Lower lobe of right lung (tissue), 2 donors: Measurements from ENCODE around the gene ZNF853. TPM values are rescaled to one million over a fixed set of nuclear protein-coding genes. Genes with fewer than 3 reads are reported as not detected.

Experiments
- ATAC-seq, 2 donors: fragments of 200-7000 bp; cut with Tn5 transposase; one replicate each; pipeline ENCODE4 v1.9.1; 2020 to 2022; ENCODE audit warnings: mild to moderate bottlenecking in 2 of 2, moderate library complexity in 2 of 2
- DNase-seq: peaks from one replicate; pipeline ENCODE4 v3.0.0-alpha.2; 2020
- H3K27ac ChIP-seq: fragments of 200-600 bp; one replicate; pipeline ENCODE4 v1.8.0; 2022
- H3K27me3 ChIP-seq: fragments of 200-600 bp; one replicate; pipeline ENCODE4 v1.8.0; 2022; ENCODE audit warnings: low read depth
- H3K36me3 ChIP-seq: fragments of 200-600 bp; one replicate; pipeline ENCODE4 v1.8.0; 2022; ENCODE audit warnings: mild to moderate bottlenecking
- H3K4me1 ChIP-seq: fragments of 200-600 bp; one replicate; pipeline ENCODE4 v1.8.0; 2022
- H3K4me3 ChIP-seq: fragments of 200-600 bp; one replicate; pipeline ENCODE4 v1.8.0; 2022; ENCODE audit warnings: mild to moderate bottlenecking
- H3K9me3 ChIP-seq: fragments of 200-600 bp; one replicate; pipeline ENCODE4 v1.8.0; 2022
- CTCF ChIP-seq: fragments of 200-600 bp; IDR thresholded peaks from one replicate; pipeline ENCODE4 v1.8.0; 2022; ENCODE audit warnings: antibody characterized with exemption, mild to moderate bottlenecking
- intact Hi-C: fragments of 100-400 bp; cut with DNase I; formaldehyde crosslinking; loops from one replicate; pipeline ENCODE4 v1.11.0; 2022
- total RNA-seq: library from RNA; stranded (reverse); fragmentation: NEBNext Ultra II Directional; extraction: Animal tissue kit (Norgen Biotek cat#: 25700); gene quantifications from one replicate; pipeline ENCODE4 v1.2.1, GENCODE V29; 2021
- donor health status: DM: no; HTN: yes; CAD: no; lungs with severe emphysema.

ZNF853 gene
- total RNA-seq, 1 donor from 2014 or later, result 4.4 TPM

- Histone ChIP-seq H3K27ac (no peak overlapping the region), H3K9me3 (no peaks in the 10 kb centered on the region), H3K27me3 (no peaks in the 10 kb centered on the region), H3K36me3 (peaks cover 59% of the 10 kb centered on the region), H3K4me3 (no peak overlapping the region), H3K4me1 (peaks cover 17% of the 10 kb centered on the region)
- no peak for ATAC-seq
- intact Hi-C loops, result no loop called here
- no peak for TF ChIP-seq CTCF
- DNase-seq, result no peak
Observed at GRCh38 chr7:6588566-6588965, 26.8 kb upstream of the ZNF853 start.

GRCh38 chr7:6589151-6589828 lies 26.1 kb upstream of the ZNF853 start:
- peak overlapping the region; percentile 62 for H3K27ac ChIP-seq
- intact Hi-C loops, result no loop called here

GRCh38 chr7:6589829-6590644 lies 25.4 kb upstream of the ZNF853 start, which contains the start of gene INTS15:
INTS15 (plus strand) TSS chr7:6590021; CDS start chr7:6590284, 263 bp downstream.
- H3K9me3 ChIP-seq, result no peaks in the 10 kb centered on the region
- TF ChIP-seq CTCF, result peak; percentile 67
- H3K4me3 ChIP-seq, result peak within 1 kb of the TSS; percentile 86
- no peaks in the 10 kb centered on the region for H3K27me3 ChIP-seq
- peaks cover 17% of the 10 kb centered on the region for H3K4me1 ChIP-seq
- intact Hi-C loops, result no loop called here
- DNase-seq (peak; percentile 85), ATAC-seq (peak; percentile 97 to 98)
- H3K27ac ChIP-seq, result peak within 1 kb of the TSS; percentile 85
- H3K36me3 ChIP-seq, result peaks cover 59% of the 10 kb centered on the region

More at GRCh38 chr7:6589151-6589828, 26.1 kb upstream of the ZNF853 start:
- Histone ChIP-seq H3K4me3 (peak overlapping the region; percentile 86), H3K9me3 (no peaks in the 10 kb centered on the region), H3K27me3 (no peaks in the 10 kb centered on the region), H3K4me1 (peaks cover 17% of the 10 kb centered on the region), H3K36me3 (peaks cover 59% of the 10 kb centered on the region)
- ATAC-seq, result peak in 1 of 2 donors; percentile 1
- TF ChIP-seq CTCF, result no peak
- DNase-seq, result no peak

GRCh38 chr7:6590645-6591110 lies 24.7 kb upstream of the ZNF853 start:
- Histone ChIP-seq H3K27ac (peak overlapping the region; percentile 85), H3K36me3 (peaks cover 59% of the 10 kb centered on the region), H3K4me3 (peak overlapping the region; percentile 86), H3K27me3 (no peaks in the 10 kb centered on the region), H3K9me3 (no peaks in the 10 kb centered on the region), H3K4me1 (peaks cover 17% of the 10 kb centered on the region)
- intact Hi-C loops, result no loop called here
- no peak for DNase-seq
- ATAC-seq, result no peak
- TF ChIP-seq CTCF, result no peak

GRCh38 chr7:6600093-6600492 lies 15.3 kb upstream of the ZNF853 start:
- ATAC-seq, result no peak

More at GRCh38 chr7:6600093-6600492, 15.3 kb upstream of the ZNF853 start:
- peaks cover 96% of the 10 kb centered on the region for H3K36me3 ChIP-seq
- no peak overlapping the region for H3K27ac ChIP-seq
- no peaks in the 10 kb centered on the region for H3K9me3 ChIP-seq
- no peaks in the 10 kb centered on the region for H3K27me3 ChIP-seq
- H3K4me1 ChIP-seq, result no peaks in the 10 kb centered on the region
- no peak overlapping the region for H3K4me3 ChIP-seq
- no peak for TF ChIP-seq CTCF
- intact Hi-C loops, result no loop called here
- no peak for DNase-seq
